OCI-LY7 (cell line): Measurements from ENCODE around the gene GABPB1. TPM values are rescaled to one million over a fixed set of nuclear protein-coding genes. Genes with fewer than 3 reads are reported as not detected.
A peak's percentile ranks its signal among the peaks of the same experiment; 100 is the strongest.

Experiments used
- BruUV-seq: library from RNA; stranded (reverse); fragments of 400-500 nt; replicated peaks from 2 replicates; lab custom pipeline; 2021; lab: Mats Ljungman, UMichigan
- CTCF ChIA-PET: fragments of 300-600 bp; sonication (Branson Sonifier 250); formaldehyde crosslinking; loops from one replicate; lab custom pipeline; 2022; ENCODE audit warnings: antibody characterized with exemption; ENCODE audit not compliant: unreplicated experiment; lab: Charles Lee
- POLR2A ChIA-PET: fragments of 300-600 bp; sonication (Branson Sonifier 250); formaldehyde crosslinking; loops from one replicate; lab custom pipeline; 2022; ENCODE audit warnings: antibody characterized with exemption; lab: Charles Lee
- DNase-seq: peaks from one replicate; pipeline ENCODE4 v3.0.0-alpha.2; 2015; ENCODE audit warnings: low spot score
- H2AFZ ChIP-seq: fragments of 200-600 bp; sonication (generic), shearing (Covaris generic); 2 replicates; pipeline ENCODE4 v1.6.1; 2014; ENCODE audit warnings: mild to moderate bottlenecking, antibody characterized with exemption, low read length, moderate library complexity
- H3K27ac ChIP-seq: fragments of 200-600 bp; sonication (generic); 2 replicates; pipeline ENCODE4 v1.5.1; 2014; ENCODE audit warnings: mixed run types, low read depth, mild to moderate bottlenecking, moderate library complexity, low read length, inconsistent platforms; ENCODE audit not compliant: poor library complexity, severe bottlenecking
- H3K36me3 ChIP-seq: fragments of 200-600 bp; sonication (generic); 2 replicates; pipeline ENCODE4 v1.6.1; 2014; ENCODE audit warnings: mild to moderate bottlenecking, antibody characterized with exemption, low read length, moderate library complexity, mixed read lengths; ENCODE audit not compliant: insufficient read depth
- H3K4me1 ChIP-seq: fragments of 200-600 bp; sonication (generic); 2 replicates; pipeline ENCODE4 v1.5.1; 2014; ENCODE audit warnings: mild to moderate bottlenecking, low read length; ENCODE audit not compliant: insufficient read depth, poor library complexity, severe bottlenecking
- H3K4me2 ChIP-seq: fragments of 200-600 bp; sonication (generic); 2 replicates; pipeline ENCODE4 v1.6.1; 2014; ENCODE audit warnings: mild to moderate bottlenecking, low read length
- H3K4me3 ChIP-seq: fragments of 200-600 bp; sonication (generic); 2 replicates; pipeline ENCODE4 v1.5.1; 2014; ENCODE audit warnings: mild to moderate bottlenecking, low read depth, low read length; ENCODE audit not compliant: poor library complexity, severe bottlenecking
- H3K79me2 ChIP-seq: fragments of 200-600 bp; sonication (generic); 2 replicates; pipeline ENCODE4 v1.6.1; 2016; ENCODE audit warnings: low read depth, mild to moderate bottlenecking, low read length, moderate library complexity, mixed read lengths; ENCODE audit not compliant: insufficient read depth
- H3K9me2 ChIP-seq: fragments of 200-600 bp; sonication (generic); 2 replicates; pipeline ENCODE4 v1.6.1; 2016; ENCODE audit warnings: mild to moderate bottlenecking, low read length, mixed read lengths; ENCODE audit not compliant: insufficient read depth
- H3K9me3 ChIP-seq: fragments of 200-600 bp; sonication (generic); 2 replicates; pipeline ENCODE4 v1.6.1; 2014; ENCODE audit warnings: mild to moderate bottlenecking, mixed run types, low read length, mixed read lengths
- H4K20me1 ChIP-seq: fragments of 200-600 bp; sonication (generic); 2 replicates; pipeline ENCODE4 v1.6.1; 2014; ENCODE audit warnings: mild to moderate bottlenecking, antibody characterized with exemption, low read length, moderate library complexity, mixed read lengths; ENCODE audit not compliant: insufficient read depth
- EZH2phosphoT487 ChIP-seq: fragments of 200-600 bp; sonication (generic); IDR thresholded peaks from 2 replicates; pipeline ENCODE4 v1.6.1; 2018; ENCODE audit warnings: low read depth, borderline replicate concordance, mild to moderate bottlenecking, mixed run types, antibody characterized with exemption, low read length, moderate library complexity, mixed read lengths
- intact Hi-C: fragments of 100-400 bp; cut with micrococcal nuclease; formaldehyde crosslinking; loops from one replicate; pipeline ENCODE4 v1.10.0; 2022; ENCODE audit not compliant: unreplicated experiment
- total RNA-seq, 2 experiments: library from RNA; depleted of rRNA in 1 of 2; stranded (reverse); fragments of >200 nt in 1 of 2; shearing (Covaris generic) in 1 of 2; gene quantifications; 2 replicates each; pipeline ENCODE4 v1.2.3, GENCODE V29; 2014 to 2022
- TF ChIP-seq, protein P1 (sequence below): fragments of 200-600 bp; sonication (generic); conservative IDR thresholded peaks from 2 replicates; pipeline ENCODE4 v1.5.1; 2014; ENCODE audit warnings: mild to moderate bottlenecking, antibody characterized with exemption, low read length, moderate library complexity, mixed read lengths

The GABPB1 gene
- total RNA-seq, 2 experiments from 2014 or later: 32.6 to 53.3 TPM

DNA sequence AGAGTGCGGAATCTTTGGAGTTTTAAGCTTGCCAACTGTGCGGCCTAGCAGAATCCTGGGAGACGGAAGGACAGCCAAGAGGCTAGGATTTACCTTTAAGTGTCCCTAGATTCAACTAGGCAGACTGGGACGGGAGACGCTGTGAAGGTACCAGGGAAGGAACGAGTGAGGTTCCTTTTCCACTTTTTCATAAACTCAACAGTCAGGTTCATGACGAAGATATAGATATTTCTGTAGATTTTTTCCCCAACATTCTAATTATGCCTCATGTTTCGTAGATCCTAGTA is 564 bp upstream of the GABPB1 start:
- Histone ChIP-seq H3K9me3 (no peaks in the 10 kb centered on the region), H3K27ac (peak overlapping the region; percentile 90), H3K4me2 (peak overlapping the region; percentile 92), H3K9me2 (no peaks in the 10 kb centered on the region), H4K20me1 (peaks cover 7% of the 10 kb centered on the region; the same call in 1 of the 2 replicates), H2AFZ (peak overlapping the region; percentile 48; the same call in 1 of the 2 replicates), H3K4me1 (peaks cover 37% of the 10 kb centered on the region), H3K4me3 (peak overlapping the region; percentile 80), H3K79me2 (peaks cover 77% of the 10 kb centered on the region), H3K36me3 (peaks cover 59% of the 10 kb centered on the region)
- DNase-seq: no peak
- CTCF ChIA-PET: interaction anchor here (1.3 kb wide), 1 partner anchor 17 kb away, joined by 5 read pairs; no protein-coding TSS in a partner anchor
- TSS peak; percentile 83 for BruUV-seq
- TF ChIP-seq EZH2phosphoT487: no peak
- TF ChIP-seq, protein P1, sequence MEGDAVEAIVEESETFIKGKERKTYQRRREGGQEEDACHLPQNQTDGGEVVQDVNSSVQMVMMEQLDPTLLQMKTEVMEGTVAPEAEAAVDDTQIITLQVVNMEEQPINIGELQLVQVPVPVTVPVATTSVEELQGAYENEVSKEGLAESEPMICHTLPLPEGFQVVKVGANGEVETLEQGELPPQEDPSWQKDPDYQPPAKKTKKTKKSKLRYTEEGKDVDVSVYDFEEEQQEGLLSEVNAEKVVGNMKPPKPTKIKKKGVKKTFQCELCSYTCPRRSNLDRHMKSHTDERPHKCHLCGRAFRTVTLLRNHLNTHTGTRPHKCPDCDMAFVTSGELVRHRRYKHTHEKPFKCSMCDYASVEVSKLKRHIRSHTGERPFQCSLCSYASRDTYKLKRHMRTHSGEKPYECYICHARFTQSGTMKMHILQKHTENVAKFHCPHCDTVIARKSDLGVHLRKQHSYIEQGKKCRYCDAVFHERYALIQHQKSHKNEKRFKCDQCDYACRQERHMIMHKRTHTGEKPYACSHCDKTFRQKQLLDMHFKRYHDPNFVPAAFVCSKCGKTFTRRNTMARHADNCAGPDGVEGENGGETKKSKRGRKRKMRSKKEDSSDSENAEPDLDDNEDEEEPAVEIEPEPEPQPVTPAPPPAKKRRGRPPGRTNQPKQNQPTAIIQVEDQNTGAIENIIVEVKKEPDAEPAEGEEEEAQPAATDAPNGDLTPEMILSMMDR: no peak
- POLR2A ChIA-PET: interaction anchor here (0.6 to 1.6 kb wide), 8 partner anchors 8 to 554 kb away, joined by 3 to 12 read pairs (median 3); no protein-coding TSS in a partner anchor
- intact Hi-C loops: loop anchor here (2.0 to 10.0 kb wide), 2 partner anchors 329 to 553 kb away; partner anchors contain the start of genes AP4E1 and TRPM7

GRCh38 chr15:50353975-50354837 is 792 bp downstream of the GABPB1 start:
- Histone ChIP-seq H3K4me3 (peak overlapping the region; percentile 80), H4K20me1 (peaks cover 18% of the 10 kb centered on the region; the same call in 1 of the 2 replicates), H3K9me3 (no peaks in the 10 kb centered on the region), H3K4me2 (peak overlapping the region; percentile 92), H2AFZ (peak overlapping the region; percentile 48), H3K36me3 (peaks cover 49% of the 10 kb centered on the region), H3K4me1 (peaks cover 45% of the 10 kb centered on the region), H3K9me2 (no peaks in the 10 kb centered on the region), H3K79me2 (peaks cover 91% of the 10 kb centered on the region), H3K27ac (peak overlapping the region; percentile 90)
- BruUV-seq: no TSS peak
- CTCF ChIA-PET: no interaction called here
- TF ChIP-seq, protein P1: no peak
- no peak for TF ChIP-seq EZH2phosphoT487
- intact Hi-C loops: loop anchor here (2.0 to 10.0 kb wide), 4 partner anchors 88 to 555 kb away; partner anchors contain the start of genes AP4E1 and TRPM7
- POLR2A ChIA-PET: interaction anchor here (0.7 to 1.5 kb wide), 5 partner anchors 7 to 1057 kb away, joined by 3 to 4 read pairs (median 3); no protein-coding TSS in a partner anchor
- DNase-seq: peak; percentile 74
